ENCODE results near the gene MMRN2. TPM values are rescaled to one million over a fixed set of nuclear protein-coding genes. Genes with fewer than 3 reads are reported as not detected.

Gene MMRN2
- total RNA-seq, 2 experiments from 2014 or later = not detected

DNA sequence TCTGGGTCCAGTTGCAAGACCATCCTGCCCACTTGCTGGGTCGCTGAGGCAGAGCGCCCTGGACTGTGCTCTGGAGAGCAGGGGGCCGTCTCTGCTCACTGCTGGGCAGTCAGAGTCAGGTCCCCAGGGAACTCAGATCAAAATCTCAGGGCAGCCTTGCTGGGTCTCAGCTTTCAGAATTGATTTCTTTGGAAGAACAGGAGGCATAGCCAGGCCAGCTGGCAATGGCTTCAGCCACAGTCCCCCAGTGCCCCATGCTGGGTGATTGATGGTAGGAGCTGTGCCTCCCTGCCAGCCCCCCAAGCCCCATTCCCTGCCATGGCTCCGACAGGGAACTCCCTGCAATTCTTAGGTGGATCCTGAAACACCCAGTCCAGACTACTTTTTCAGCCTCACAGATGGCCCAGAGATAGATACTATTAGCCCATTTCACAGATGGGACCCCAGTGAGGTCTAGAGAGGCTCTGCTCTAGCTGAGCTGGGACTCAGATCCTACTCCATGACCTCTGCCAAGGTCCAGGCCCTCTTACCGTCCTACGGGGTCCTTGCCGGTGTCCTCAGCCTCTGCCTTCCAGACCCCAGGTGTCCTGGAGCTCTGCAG lies 467 bp downstream of the MMRN2 start:
- intact Hi-C loops (cut with micrococcal nuclease; ENCODE audit: unreplicated experiment) = no loop called here
- BruUV-seq (replicated peaks) = no TSS peak
- H3K9me2 ChIP-seq (ENCODE audit: insufficient read depth, low read length) = no peaks in the 10 kb centered on the region

GRCh38 chr10:86956195-86956847 lies 1.1 kb downstream of the MMRN2 start:
- Histone ChIP-seq H3K4me3 (ENCODE audit: low read depth, low read length, poor library complexity, severe bottlenecking) (no peak overlapping the region), H3K36me3 (ENCODE audit: insufficient read depth, low read length) (no peaks in the 10 kb centered on the region), H2AFZ (ENCODE audit: low read length) (no peak overlapping the region), H3K27ac (ENCODE audit: low read depth, low read length, poor library complexity, severe bottlenecking) (no peak overlapping the region), H3K79me2 (ENCODE audit: insufficient read depth, low read depth, low read length) (no peaks in the 10 kb centered on the region), H3K9me2 (ENCODE audit: insufficient read depth, low read length) (no peaks in the 10 kb centered on the region), H3K9me3 (ENCODE audit: low read length) (no peaks in the 10 kb centered on the region), H4K20me1 (ENCODE audit: insufficient read depth, low read length) (no peaks in the 10 kb centered on the region), H3K4me1 (ENCODE audit: insufficient read depth, low read length, poor library complexity, severe bottlenecking) (no peaks in the 10 kb centered on the region), H3K4me2 (ENCODE audit: low read length) (no peak overlapping the region)
- POLR2A ChIA-PET = interaction anchor here (0.5 kb wide), 1 partner anchor 53 kb away, joined by 4 read pairs; no protein-coding TSS in a partner anchor
- TF ChIP-seq, protein P1, sequence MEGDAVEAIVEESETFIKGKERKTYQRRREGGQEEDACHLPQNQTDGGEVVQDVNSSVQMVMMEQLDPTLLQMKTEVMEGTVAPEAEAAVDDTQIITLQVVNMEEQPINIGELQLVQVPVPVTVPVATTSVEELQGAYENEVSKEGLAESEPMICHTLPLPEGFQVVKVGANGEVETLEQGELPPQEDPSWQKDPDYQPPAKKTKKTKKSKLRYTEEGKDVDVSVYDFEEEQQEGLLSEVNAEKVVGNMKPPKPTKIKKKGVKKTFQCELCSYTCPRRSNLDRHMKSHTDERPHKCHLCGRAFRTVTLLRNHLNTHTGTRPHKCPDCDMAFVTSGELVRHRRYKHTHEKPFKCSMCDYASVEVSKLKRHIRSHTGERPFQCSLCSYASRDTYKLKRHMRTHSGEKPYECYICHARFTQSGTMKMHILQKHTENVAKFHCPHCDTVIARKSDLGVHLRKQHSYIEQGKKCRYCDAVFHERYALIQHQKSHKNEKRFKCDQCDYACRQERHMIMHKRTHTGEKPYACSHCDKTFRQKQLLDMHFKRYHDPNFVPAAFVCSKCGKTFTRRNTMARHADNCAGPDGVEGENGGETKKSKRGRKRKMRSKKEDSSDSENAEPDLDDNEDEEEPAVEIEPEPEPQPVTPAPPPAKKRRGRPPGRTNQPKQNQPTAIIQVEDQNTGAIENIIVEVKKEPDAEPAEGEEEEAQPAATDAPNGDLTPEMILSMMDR (conservative IDR thresholded peaks at IDR 0.05; ENCODE audit: low read length) = no peak
- TF ChIP-seq EZH2phosphoT487 (IDR thresholded peaks at IDR 0.05; ENCODE audit: borderline replicate concordance, low read depth, low read length) = no peak
- intact Hi-C loops (cut with micrococcal nuclease; ENCODE audit: unreplicated experiment) = no loop called here
- no peak for DNase-seq (ENCODE audit: low spot score)
- no TSS peak for BruUV-seq (replicated peaks)
- CTCF ChIA-PET (ENCODE audit: unreplicated experiment) = no interaction called here

More for the DNA sequence above, 467 bp downstream of the MMRN2 start:
- Histone ChIP-seq H3K4me3 (ENCODE audit: low read depth, low read length, poor library complexity, severe bottlenecking) (no peak overlapping the region), H3K27ac (ENCODE audit: low read depth, low read length, poor library complexity, severe bottlenecking) (no peak overlapping the region), H3K4me1 (ENCODE audit: insufficient read depth, low read length, poor library complexity, severe bottlenecking) (no peaks in the 10 kb centered on the region), H3K9me3 (ENCODE audit: low read length) (no peaks in the 10 kb centered on the region), H4K20me1 (ENCODE audit: insufficient read depth, low read length) (no peaks in the 10 kb centered on the region), H3K4me2 (ENCODE audit: low read length) (no peak overlapping the region), H2AFZ (ENCODE audit: low read length) (no peak overlapping the region), H3K36me3 (ENCODE audit: insufficient read depth, low read length) (no peaks in the 10 kb centered on the region), H3K79me2 (ENCODE audit: insufficient read depth, low read depth, low read length) (no peaks in the 10 kb centered on the region)
- ChIA-PET CTCF (ENCODE audit: unreplicated experiment) (no interaction called here), POLR2A (no interaction called here)
- DNase-seq (ENCODE audit: low spot score) = no peak
- TF ChIP-seq, protein P1 (conservative IDR thresholded peaks at IDR 0.05; ENCODE audit: low read length) = no peak
- no peak for TF ChIP-seq EZH2phosphoT487 (IDR thresholded peaks at IDR 0.05; ENCODE audit: borderline replicate concordance, low read depth, low read length)

All from OCI-LY7 (cell line).